ENCODE measurements around the gene ST6GALNAC6. TPM values are rescaled to one million over a fixed set of nuclear protein-coding genes. Genes with fewer than 3 reads are reported as not detected.
A peak's percentile ranks its signal among the peaks of the same experiment; 100 is the strongest.

The ST6GALNAC6 gene
- total RNA-seq, 1 donor = 53.2 TPM

DNA sequence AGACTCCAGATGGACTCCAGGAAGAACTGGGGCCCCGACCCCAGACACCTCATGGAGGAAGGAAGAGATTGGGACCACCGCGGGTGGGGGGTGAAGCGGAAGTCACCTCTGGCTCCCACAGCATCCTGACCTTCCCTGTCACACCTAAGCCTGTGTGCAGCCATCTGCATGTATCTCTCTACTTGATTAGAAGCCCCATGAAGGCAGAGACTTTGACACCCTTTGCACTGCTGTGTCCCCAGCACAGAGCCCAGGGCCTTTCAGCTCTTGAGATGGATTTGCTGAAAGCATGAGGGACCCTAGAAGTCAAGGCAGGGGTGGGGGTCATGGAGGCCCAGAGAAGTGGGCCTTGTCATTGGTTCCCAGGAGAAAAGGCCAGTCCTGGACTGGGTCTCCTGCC, 42.1 kb downstream of the ST6GALNAC6 start:
- no peak for DNase-seq (ENCODE audit: insufficient read length, low spot score, missing footprints)
- no peaks in the 10 kb centered on the region for H3K27me3 ChIP-seq (ENCODE audit: insufficient read depth, low read length)
- no peak overlapping the region for H3K4me2 ChIP-seq (ENCODE audit: insufficient read depth, low read length)
- H3K9me3 ChIP-seq (ENCODE audit: low read depth, low read length) = no peaks in the 10 kb centered on the region
- H3K79me2 ChIP-seq (ENCODE audit: insufficient read depth, low read length) = peaks cover 22% of the 10 kb centered on the region
- H3K4me1 ChIP-seq (ENCODE audit: insufficient read depth, low read length) = peaks cover 26% of the 10 kb centered on the region
- TF ChIP-seq, protein P1, sequence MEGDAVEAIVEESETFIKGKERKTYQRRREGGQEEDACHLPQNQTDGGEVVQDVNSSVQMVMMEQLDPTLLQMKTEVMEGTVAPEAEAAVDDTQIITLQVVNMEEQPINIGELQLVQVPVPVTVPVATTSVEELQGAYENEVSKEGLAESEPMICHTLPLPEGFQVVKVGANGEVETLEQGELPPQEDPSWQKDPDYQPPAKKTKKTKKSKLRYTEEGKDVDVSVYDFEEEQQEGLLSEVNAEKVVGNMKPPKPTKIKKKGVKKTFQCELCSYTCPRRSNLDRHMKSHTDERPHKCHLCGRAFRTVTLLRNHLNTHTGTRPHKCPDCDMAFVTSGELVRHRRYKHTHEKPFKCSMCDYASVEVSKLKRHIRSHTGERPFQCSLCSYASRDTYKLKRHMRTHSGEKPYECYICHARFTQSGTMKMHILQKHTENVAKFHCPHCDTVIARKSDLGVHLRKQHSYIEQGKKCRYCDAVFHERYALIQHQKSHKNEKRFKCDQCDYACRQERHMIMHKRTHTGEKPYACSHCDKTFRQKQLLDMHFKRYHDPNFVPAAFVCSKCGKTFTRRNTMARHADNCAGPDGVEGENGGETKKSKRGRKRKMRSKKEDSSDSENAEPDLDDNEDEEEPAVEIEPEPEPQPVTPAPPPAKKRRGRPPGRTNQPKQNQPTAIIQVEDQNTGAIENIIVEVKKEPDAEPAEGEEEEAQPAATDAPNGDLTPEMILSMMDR (IDR thresholded peaks at IDR 0.05; ENCODE audit: extremely low read depth, low read depth, low read length) = no peak
- no peak overlapping the region for H3K4me3 ChIP-seq (ENCODE audit: insufficient read depth, low read length)
- peaks cover 7% of the 10 kb centered on the region for H3K36me3 ChIP-seq (ENCODE audit: insufficient read depth, low read length)
- H3K27ac ChIP-seq (ENCODE audit: low read depth, low read length) = no peak overlapping the region
- H4K20me1 ChIP-seq (ENCODE audit: insufficient read depth, low read length) = peaks cover 12% of the 10 kb centered on the region
- H2AFZ ChIP-seq (ENCODE audit: low read length) = no peak overlapping the region

DNA sequence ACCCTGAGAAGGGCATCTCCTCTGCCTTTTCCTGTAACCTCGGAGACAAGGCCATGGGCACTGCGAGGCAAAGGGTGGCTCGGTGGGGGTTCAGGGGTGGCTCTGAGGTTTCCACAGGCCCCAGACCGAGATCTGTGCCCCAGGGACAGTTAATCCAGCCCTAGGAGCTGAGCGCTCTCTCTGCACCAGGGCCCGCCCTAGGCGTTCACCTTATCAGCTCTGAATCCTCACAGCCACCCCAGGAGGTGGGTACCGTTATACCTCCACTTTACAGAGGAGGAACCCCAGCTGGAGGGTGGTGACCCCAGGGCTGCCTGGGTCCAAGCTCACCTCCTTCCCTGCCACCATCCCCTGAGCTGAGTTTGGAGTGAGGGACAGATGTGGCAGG, 42.7 kb downstream of the ST6GALNAC6 start:
- no peak overlapping the region for H3K4me3 ChIP-seq (ENCODE audit: insufficient read depth, low read length)
- no peak overlapping the region for H3K4me2 ChIP-seq (ENCODE audit: insufficient read depth, low read length)
- DNase-seq (ENCODE audit: insufficient read length, low spot score, missing footprints) = no peak
- TF ChIP-seq, protein P1 (IDR thresholded peaks at IDR 0.05; ENCODE audit: extremely low read depth, low read depth, low read length) = no peak
- peaks cover 12% of the 10 kb centered on the region for H3K36me3 ChIP-seq (ENCODE audit: insufficient read depth, low read length)
- H2AFZ ChIP-seq (ENCODE audit: low read length) = no peak overlapping the region
- H3K9me3 ChIP-seq (ENCODE audit: low read depth, low read length) = no peaks in the 10 kb centered on the region
- peaks cover 16% of the 10 kb centered on the region for H4K20me1 ChIP-seq (ENCODE audit: insufficient read depth, low read length)
- peaks cover 31% of the 10 kb centered on the region for H3K4me1 ChIP-seq (ENCODE audit: insufficient read depth, low read length)
- H3K79me2 ChIP-seq (ENCODE audit: insufficient read depth, low read length) = peaks cover 28% of the 10 kb centered on the region
- no peaks in the 10 kb centered on the region for H3K27me3 ChIP-seq (ENCODE audit: insufficient read depth, low read length)
- H3K27ac ChIP-seq (ENCODE audit: low read depth, low read length) = no peak overlapping the region

DNA sequence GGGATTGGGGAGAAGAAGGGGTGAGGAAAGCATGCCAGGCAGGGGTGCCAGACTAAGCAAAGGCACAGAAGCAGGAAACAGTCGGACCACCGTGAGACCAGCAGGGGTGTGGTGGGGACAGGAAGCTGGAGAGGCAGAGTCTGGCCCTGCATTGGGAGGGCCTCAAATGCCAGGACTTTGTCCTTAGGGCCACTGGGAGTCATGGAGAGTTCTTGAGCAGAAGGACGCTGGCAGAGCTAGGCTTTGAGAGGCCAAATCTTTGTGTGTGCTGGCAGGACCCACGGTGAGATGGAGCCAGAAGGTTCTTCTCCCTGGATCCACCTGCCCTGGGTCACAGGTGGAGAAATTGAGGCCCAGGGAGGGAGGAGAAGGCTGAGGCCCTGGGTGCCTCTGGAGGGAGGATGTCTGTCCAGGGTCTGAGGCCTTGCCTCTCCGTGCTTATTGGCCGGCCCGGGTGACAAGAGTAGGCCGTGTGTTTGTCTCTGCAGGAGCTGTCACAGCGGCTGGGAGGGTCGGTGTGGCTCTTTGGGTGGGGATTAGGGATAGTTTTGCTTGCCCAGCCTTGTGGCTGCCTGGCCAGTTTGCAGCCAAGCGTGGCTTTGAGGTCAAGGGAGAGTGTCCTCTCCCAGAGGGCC, 43.2 kb downstream of the ST6GALNAC6 start:
- TF ChIP-seq, protein P1 (IDR thresholded peaks at IDR 0.05; ENCODE audit: extremely low read depth, low read depth, low read length) = no peak
- H2AFZ ChIP-seq (ENCODE audit: low read length) = no peak overlapping the region
- H3K4me3 ChIP-seq (ENCODE audit: insufficient read depth, low read length) = no peak overlapping the region
- no peaks in the 10 kb centered on the region for H3K9me3 ChIP-seq (ENCODE audit: low read depth, low read length)
- H3K4me1 ChIP-seq (ENCODE audit: insufficient read depth, low read length) = peaks cover 35% of the 10 kb centered on the region
- peaks cover 17% of the 10 kb centered on the region for H3K36me3 ChIP-seq (ENCODE audit: insufficient read depth, low read length)
- no peak overlapping the region for H3K27ac ChIP-seq (ENCODE audit: low read depth, low read length)
- no peaks in the 10 kb centered on the region for H3K27me3 ChIP-seq (ENCODE audit: insufficient read depth, low read length)
- H3K79me2 ChIP-seq (ENCODE audit: insufficient read depth, low read length) = peaks cover 33% of the 10 kb centered on the region
- H4K20me1 ChIP-seq (ENCODE audit: insufficient read depth, low read length) = peaks cover 16% of the 10 kb centered on the region
- DNase-seq (ENCODE audit: insufficient read length, low spot score, missing footprints) = peak; percentile 43
- H3K4me2 ChIP-seq (ENCODE audit: insufficient read depth, low read length) = no peak overlapping the region

DNA sequence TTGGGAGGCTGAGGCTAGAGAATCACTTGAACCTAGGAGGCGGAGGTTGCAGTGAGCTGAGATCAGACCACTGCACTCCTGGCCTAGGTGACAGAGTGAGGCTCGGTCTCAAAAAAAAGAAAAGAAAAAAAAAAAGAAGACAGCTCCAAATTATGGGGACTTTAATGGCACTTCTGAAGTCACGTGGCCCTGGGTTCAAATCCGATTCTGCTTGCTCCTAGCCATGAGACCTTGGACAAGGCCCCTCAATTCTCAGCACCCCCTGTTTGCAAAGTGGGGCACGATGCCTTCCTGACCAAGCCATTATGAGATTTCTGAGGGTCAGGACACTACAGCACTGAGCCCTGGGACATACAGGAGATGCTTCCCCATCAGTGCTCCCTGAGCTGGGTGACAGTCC, 43.9 kb downstream of the ST6GALNAC6 start:
- Histone ChIP-seq H3K79me2 (ENCODE audit: insufficient read depth, low read length) (peaks cover 40% of the 10 kb centered on the region), H3K4me1 (ENCODE audit: insufficient read depth, low read length) (peaks cover 35% of the 10 kb centered on the region), H3K9me3 (ENCODE audit: low read depth, low read length) (no peaks in the 10 kb centered on the region), H2AFZ (ENCODE audit: low read length) (no peak overlapping the region), H3K4me3 (ENCODE audit: insufficient read depth, low read length) (no peak overlapping the region), H4K20me1 (ENCODE audit: insufficient read depth, low read length) (peaks cover 18% of the 10 kb centered on the region), H3K4me2 (ENCODE audit: insufficient read depth, low read length) (no peak overlapping the region), H3K36me3 (ENCODE audit: insufficient read depth, low read length) (peaks cover 24% of the 10 kb centered on the region), H3K27me3 (ENCODE audit: insufficient read depth, low read length) (no peaks in the 10 kb centered on the region), H3K27ac (ENCODE audit: low read depth, low read length) (no peak overlapping the region)
- TF ChIP-seq, protein P1 (IDR thresholded peaks at IDR 0.05; ENCODE audit: extremely low read depth, low read depth, low read length) = no peak
- DNase-seq (ENCODE audit: insufficient read length, low spot score, missing footprints) = no peak

All from osteoblast (primary cell).